ENCODE data around the gene UGT2B15.

Gene UGT2B15

DNA sequence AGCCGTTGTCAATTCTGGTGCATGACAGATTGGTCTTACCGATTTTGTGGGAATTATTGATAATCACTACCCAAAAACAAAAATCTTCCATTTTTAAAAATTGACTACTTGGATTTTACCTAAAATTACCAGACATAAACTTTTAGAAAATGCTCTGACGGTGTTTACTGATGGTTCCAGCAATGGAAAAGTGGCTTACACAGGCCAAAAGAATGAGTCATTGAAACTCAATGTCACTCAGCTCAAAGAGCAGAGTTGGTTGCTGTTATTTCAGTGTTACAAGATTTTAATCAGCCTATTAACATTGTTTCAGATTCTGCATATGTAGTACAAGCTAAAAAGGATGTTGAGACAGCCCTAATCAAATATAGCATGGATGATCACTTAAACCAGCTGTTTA is 71.3 kb downstream of the UGT2B15 start:
- Histone ChIP-seq H3K27ac (no peak overlapping the region), H3K9ac (no peak overlapping the region), H4K20me1 (no peaks in the 10 kb centered on the region), H3K4me3 (no peak overlapping the region), H3K27me3 (no peaks in the 10 kb centered on the region), H3K4me2 (no peak overlapping the region), H3K36me3 (no peaks in the 10 kb centered on the region), H3K9me3 (replicated peaks in 1 of 11) (no peaks in the 10 kb centered on the region), H3K4me1 (no peaks in the 10 kb centered on the region)
- TF ChIP-seq Cebpa-rat (IDR thresholded peaks at IDR 0.05), result no peak

DNA sequence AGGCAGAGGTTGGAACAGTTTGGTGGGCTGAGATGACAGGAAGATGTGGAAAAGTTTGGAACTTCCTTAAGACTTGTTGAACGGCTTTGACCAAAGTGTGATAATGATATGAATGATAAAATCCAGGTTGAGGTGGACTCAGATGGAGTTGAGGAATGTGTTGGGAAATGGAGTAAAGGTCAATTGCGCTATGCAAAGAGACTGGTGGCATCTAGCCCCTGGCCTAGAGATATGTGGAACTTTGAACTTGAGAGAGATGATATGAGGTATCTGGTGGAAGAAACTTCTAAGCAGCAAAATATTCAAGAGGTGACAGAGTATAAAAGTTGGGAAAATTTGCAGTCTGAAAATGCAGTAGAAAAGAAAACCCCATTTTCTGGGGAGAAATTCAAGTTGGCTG is 73.0 kb downstream of the UGT2B15 start:
- Histone ChIP-seq H3K9me3 (replicated peaks in 1 of 11) (no peaks in the 10 kb centered on the region), H3K4me2 (no peak overlapping the region), H3K4me1 (no peaks in the 10 kb centered on the region), H3K9ac (no peak overlapping the region), H4K20me1 (no peaks in the 10 kb centered on the region), H3K27me3 (no peaks in the 10 kb centered on the region), H3K27ac (no peak overlapping the region), H3K4me3 (no peak overlapping the region), H3K36me3 (no peaks in the 10 kb centered on the region)
- no peak for TF ChIP-seq Cebpa-rat (IDR thresholded peaks at IDR 0.05)
